ENCODE results near the gene SCGB1D1.

- TF ChIP-seq CTCF (IDR thresholded peaks at IDR 0.05) (no peak), EP300 (IDR thresholded peaks at IDR 0.05) (no peak), POLR2AphosphoS5 (IDR thresholded peaks at IDR 0.05) (no peak), POLR2A (IDR thresholded peaks at IDR 0.05; ENCODE audit: low read depth) (no peak)
These were observed 7.7 kb upstream of the SCGB1D1 start for GRCh38 chr11:62182147-62182891.
